ENCODE results near the gene CCDC6.
A peak's percentile ranks its signal among the peaks of the same experiment; 100 is the strongest.

CCDC6 gene

GRCh38 chr10:59844436-59844835 is 61.9 kb downstream of the CCDC6 start:
- no peak for DNase-seq

DNA sequence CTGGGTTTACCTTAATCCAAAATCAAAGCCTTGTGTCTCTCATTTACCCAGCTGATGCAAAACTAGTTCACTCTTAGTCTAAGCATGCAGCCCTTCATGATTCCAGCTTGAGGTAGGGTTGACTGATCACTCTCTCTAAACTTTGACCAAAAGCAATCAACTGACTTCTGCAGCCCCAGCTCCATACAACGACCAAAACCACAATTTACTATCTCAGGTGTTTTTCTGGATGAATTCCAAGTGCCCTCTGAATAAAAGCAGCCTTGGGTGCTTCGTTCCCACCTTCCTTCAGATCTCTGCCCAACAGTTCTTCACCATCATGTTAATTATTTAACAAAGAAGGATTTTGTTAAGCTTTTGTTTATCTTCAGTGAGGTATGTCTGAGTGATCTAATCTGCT is 62.6 kb downstream of the CCDC6 start:
- DNase-seq = no peak

DNA sequence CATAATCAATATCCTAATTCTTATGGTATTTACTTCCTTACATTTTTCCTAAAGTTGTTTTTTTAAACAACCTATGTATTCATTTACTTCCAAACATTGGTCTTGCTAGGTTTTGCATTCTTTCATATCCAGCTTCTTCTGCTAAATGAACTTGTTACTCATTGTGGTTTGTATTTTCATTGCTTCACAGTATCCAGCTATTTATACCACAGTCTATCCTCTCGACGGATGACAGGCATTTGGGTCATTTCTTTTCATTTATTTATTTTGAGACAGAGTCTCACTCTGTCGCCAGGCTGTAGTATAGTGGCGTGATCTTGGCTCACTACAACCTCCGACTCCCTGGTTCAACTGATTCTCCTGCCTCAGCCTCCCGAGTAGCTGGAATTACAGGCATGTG is 66.8 kb downstream of the CCDC6 start:
- no peak for DNase-seq

DNA sequence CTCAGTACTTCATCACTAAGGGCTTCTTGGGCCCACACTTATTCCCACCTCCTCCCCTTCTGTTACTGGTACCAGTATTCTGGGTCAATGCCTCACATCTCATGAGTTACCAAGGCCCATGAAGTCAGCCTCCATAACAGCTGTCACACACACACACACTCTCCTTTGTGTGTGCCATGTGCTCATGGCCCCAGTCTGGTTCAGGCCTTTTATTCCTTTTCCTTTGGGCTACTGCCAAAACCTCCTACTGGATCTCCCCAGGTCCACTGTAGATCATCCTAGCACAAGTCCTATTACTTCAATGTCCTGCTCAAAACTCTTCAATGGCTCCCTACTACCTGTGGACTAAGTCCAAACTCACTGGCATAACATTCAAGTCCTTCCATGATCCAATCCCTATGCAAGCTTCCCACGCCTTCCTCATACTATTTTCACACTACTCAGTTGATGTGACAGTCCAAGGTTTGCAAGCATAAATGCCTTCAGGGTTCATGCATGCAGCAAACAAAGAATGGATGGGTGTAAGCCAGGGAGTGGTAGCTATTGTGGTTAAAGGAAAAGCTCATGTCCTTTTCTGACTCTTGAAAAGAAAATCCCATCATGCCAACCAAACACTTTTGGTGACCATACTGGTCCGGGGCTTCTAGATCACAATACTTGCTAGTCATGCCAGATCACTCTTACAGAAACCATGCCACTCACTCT is 68.1 kb downstream of the CCDC6 start:
- DNase-seq = no peak

GRCh38 chr10:59833810-59834209 is 72.5 kb downstream of the CCDC6 start:
- DNase-seq = no peak

DNA sequence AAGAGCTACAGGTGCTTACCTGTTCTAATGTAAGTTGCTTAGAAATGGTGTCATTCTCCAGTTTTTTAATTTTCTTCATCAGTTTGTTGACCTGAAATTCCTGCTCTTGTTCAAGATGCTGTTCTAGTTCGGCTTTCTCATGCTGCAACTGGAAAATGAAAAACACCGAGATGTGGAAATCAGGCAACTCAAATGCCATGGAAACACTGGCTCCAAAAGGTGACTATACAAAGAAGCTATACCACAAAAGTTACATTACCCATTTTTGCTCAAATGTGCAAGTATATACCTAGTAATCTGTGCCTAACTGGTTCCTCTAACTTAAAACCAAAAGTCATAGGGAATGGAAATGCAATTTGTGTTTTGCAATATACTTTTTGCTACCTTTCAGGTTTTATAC is 73.8 kb downstream of the CCDC6 start:
- no peak for DNase-seq

DNA sequence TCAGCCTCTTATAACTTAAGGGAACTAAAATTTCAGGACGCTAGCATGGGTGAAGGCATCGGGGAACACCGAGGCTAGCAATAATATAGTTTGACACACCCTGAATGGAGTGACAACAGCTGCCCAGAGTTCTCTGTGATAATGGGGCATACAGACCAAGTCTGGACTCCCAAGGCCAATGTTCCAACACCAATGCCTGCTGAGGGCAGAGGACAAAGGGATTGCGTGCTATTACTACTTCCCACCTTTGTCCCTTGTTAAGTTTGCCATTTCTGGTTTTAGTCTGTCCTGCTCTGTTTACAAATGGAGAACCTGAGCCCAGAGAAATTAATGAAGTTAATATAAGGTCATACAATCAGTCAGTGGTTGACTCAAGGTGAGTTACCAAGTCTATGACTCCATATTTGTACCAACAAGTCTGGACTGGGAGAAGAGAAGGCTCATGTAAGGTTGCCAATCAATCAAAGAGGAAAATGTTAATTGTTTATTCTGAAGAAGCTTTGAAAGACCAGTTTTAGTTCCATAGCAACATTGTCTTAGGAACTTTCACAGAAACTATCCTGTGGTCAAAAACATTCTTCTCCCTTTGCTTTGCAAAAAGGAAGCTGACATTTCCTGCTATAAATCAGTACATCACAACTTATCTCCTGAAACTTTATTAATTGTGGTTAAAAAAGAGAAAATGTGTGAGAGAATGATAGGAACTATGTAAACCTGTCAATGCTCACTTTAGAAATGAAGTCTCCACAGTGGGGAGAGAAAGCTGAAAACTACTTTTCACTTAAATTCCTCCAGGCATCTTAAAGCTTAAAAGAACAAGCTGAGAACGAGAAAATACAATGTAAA is 74.5 kb downstream of the CCDC6 start:
- no peak for DNase-seq

DNA sequence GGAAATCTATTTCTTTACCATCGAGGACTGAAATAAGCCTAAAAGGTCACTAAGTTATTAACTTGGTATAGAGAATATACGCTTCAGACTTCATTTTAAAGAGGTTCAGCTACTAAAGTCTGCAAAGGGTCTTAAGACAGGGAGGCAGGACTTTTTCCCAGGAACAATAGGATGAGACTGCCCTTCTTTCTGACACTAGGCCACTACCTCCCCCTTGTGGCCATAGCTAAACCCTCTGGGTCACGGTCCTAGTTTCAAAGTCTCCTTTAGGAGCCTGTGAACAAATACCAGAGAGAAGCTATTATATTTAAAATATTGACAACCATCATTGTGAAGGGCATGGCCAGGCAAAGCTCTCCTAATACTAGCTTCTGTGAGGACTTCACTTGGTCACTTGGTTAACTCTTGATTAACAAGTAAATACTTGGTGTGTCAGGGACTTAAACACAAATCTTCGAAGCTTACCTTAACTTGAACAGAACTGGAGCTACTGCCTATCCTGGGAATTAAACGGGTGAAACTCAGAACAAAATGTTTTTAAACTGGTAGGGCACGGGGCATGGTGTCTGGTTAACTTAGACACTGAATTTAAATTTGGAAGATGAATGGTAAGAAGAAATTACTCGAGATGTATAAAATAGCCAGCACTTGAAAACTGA is 75.6 kb downstream of the CCDC6 start:
- no peak for DNase-seq

DNA sequence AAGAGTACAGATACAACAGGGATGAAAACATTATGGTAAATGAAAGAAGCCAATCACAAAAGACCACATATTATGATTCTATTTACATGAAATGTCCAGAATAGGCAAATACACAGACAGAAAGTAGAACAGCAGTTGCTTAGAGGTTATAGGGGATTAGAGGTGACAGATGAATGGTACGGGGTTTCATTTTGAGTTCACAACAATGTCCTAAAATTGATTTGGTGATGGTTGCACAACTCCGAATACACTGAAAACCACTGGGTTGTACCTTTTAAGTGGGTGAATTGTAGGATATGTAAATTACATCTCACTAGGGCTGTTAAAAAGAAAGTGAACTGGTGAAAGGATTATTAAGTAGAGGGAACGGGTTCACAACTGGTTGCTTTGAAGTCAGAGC is 76.8 kb downstream of the CCDC6 start:
- DNase-seq = no peak

GRCh38 chr10:59829024-59829423 is 77.3 kb downstream of the CCDC6 start:
- no peak for DNase-seq

DNA sequence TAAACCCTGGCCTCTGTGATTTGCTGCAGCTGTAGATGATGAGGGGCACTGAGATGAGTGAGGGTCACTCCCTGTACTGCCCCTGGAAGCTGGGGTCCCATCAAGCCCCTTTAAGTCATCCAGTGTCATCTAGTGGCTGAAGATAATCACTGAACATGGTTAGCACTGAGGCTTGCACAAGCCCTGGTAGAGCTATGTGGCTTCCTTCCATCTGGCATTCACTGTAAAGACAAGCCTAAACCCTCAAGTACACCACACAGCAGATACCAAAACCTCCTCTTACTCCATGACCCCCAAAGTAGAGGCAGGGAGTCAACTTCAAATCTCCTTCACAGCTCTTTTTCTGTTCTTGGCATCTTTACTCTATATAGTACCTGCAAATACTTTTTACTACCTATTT is 80.4 kb downstream of the CCDC6 start:
- DNase-seq = no peak

- no peak for DNase-seq
Observed at GRCh38 chr10:59823751-59824150, 82.6 kb downstream of the CCDC6 start.

DNA sequence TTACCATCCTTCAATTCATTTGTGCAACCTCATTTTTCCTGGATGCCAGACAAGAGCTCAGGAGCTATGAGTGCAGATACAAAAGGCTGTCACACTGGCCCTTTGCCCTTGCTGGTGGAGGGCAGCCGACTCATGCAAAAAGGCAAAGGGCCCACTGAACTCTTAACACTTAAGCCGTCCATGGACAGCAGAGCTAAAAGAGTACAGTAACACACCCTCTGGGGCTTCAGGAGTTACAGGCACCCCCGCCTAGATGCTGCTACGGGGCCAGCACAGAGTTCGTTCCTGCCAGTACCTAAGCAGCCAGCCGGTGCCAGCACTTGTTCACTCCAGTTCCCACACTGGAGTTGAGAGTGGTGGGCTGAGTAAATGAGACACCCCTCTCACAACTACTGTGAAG is 83.2 kb downstream of the CCDC6 start:
- no peak for DNase-seq

- DNase-seq = no peak
Observed at GRCh38 chr10:59820471-59820870, 85.9 kb downstream of the CCDC6 start.

DNA sequence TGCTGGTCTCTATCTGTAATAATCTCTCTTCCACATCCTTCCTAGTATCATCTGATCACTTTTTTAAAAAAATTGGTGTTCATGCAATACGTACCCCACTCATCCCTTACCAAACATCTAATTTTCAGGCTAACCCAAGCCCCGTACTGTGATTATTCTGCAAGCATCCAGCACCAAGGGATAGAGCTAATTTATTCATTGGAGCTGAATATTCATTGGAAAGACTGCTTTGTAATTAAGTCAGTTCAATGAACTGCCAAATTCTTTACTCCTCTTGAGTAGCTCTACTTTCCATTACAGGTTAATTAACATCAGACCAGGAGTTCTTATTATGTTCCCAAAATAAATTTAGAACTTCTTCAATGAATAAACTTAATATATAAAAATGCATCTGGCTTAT is 86.7 kb downstream of the CCDC6 start:
- no peak for DNase-seq

DNA sequence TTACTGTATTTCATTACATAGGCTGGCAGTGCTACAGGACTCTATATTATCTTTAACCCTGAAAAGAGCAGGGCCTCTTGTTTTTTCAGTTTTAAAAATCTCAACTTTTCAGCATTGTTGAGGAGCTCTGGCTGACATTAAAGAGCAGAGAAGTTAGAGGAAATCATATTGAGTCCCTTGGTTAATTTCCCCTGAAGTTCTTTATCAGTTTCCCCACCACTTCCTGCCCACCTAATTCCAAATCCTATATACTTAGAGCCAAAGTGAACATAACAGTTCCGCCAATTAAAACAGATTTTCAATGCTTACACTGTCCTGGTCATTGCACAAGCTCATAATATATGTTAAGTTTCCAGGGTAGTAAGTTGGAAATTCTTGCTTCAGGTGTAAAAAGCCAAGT is 87.1 kb downstream of the CCDC6 start:
- DNase-seq = no peak

- DNase-seq = no peak
Observed at GRCh38 chr10:59817773-59818172, 88.6 kb downstream of the CCDC6 start.

DNA sequence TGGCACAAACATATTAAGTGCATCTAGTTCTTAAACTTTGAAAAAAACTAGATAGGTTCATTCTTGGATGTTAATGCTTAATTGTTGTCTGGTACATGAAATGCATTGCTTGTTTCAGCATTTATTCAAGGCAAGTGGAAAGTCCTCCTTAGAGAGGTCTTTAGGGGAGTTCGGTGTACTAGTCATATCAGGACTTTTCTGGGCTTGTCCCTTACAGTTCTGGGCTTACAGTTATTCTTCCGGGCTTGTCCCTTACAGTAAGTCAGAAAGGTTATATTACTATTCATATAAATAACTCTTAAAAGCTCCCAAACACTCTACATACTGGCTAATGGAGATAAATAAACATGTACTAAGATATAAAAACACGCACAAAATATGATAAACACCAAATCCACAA is 91.5 kb downstream of the CCDC6 start:
- no peak for DNase-seq

DNA sequence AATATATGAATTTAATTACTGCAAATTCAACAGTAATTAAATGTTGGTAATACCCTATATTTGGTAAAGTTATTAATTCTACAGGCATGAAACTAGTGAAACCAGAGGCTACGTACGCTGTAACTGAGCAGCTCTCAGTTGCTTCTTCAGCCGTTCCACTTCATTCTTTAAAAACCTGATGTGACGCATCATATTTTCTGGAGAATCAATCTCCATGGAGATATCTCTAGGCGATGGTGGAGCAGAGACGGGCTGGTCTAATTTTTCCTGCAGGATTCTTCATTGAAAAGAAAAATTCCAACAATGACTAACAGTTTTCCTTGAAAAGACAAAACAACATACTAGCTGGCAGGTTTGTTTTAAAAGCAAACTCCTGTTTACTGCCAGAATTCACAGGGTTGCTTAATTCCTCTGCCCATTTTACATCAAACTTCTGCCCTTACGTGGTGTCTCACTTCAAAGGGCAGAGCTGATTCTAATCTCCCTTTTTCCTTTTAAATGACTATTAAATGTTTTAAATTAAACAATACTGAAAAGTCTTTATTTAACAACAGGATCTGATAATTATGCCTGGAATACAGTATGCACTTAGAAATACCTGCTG is 93.7 kb downstream of the CCDC6 start:
- DNase-seq = no peak

- no peak for DNase-seq
Observed at GRCh38 chr10:59809644-59809974, 96.7 kb downstream of the CCDC6 start.

GRCh38 chr10:59808896-59809643 is 97.3 kb downstream of the CCDC6 start:
- DNase-seq = peak; percentile 3 to 13

- DNase-seq = no peak
Observed at GRCh38 chr10:59807629-59808620, 98.4 kb downstream of the CCDC6 start.

All from SHP77 (cell line).